ENCODE measurements around the gene COMMD7. TPM values are rescaled to one million over a fixed set of nuclear protein-coding genes. Genes with fewer than 3 reads are reported as not detected.

Gene COMMD7
- total RNA-seq, 1 experiment from 2014 or later: 13.2 TPM

DNA sequence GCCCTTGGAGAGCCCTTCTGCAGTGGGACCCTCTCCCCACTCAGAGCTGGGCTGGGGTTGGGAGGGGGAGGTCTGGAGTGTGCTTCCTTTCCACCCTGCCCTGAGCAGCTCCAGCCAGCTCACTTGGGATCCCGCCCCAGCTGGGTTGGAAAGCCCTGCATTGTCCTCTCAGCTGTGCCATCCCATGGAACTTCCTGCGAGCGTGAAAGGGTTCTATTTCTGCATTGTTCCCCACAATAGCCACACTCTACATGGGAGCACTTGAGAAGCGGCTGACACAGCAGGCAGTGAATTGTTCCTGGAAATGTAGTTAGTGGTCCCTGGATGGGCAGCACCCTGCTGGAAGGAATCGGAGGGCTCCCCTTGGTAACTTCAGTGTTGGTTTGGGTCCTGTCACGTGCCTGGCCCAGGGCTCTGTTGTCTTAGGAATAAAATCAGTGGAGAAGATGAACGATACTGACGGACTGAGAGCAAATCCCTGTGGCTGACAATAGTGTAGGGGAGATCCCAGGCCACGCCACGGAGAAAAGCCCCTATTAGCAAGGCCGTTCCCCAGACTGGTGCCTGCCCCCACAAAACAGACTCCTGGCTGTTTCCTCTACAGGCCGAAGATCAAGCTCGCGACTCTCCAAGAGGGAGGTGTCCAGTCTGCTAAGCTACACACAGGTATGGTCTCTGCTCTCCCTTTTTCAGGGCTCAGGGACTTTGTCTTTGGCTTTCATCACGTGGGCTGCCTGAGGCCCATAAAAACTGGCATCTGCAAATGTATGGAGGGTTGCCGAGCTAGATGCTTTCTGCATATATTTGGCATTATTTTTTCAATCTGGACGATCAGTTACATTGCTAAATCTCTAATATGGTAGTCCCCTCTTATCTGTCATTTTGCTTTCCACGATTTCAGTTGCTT, 37.7 kb upstream of the COMMD7 start:
- RAD21 ChIA-PET (ENCODE audit: low non-redundant PET in 1 of 2, low total read pairs in 2 of 2, uncharacterized antibody in 2 of 2, unreplicated experiment in 2 of 2): no interaction called here
- Histone ChIP-seq H2AFZ (ENCODE audit: low read depth, low read length, poor library complexity, severe bottlenecking) (no peak overlapping the region), H3K27ac (ENCODE audit: low read depth, low read length) (no peak overlapping the region), H3K9me2 (ENCODE audit: insufficient read depth) (no peaks in the 10 kb centered on the region), H3K4me3 (replicated peaks in 1 of 2; ENCODE audit: low read depth in 1 of 2, low read length in 2 of 2) (no peak overlapping the region), H3K27me3 (ENCODE audit: insufficient read depth, low read length) (no peaks in the 10 kb centered on the region), H3K4me1 (ENCODE audit: control insufficient read depth in 1 of 2, insufficient read depth in 2 of 2, low read length in 2 of 2) (peaks cover 13% of the 10 kb centered on the region in 2 experiments; a peak in 3 of 4 replicates), H3K9ac (ENCODE audit: low read length) (no peak overlapping the region), H3K79me2 (ENCODE audit: insufficient read depth, low read length) (peaks cover 35% of the 10 kb centered on the region), H3K9me3 (ENCODE audit: control insufficient read depth in 1 of 2, insufficient read depth in 1 of 2, low read depth in 1 of 2, low read length in 2 of 2) (no peaks in the 10 kb centered on the region), H4K20me1 (ENCODE audit: insufficient read depth) (no peaks in the 10 kb centered on the region), H3K36me3 (ENCODE audit: control insufficient read depth in 1 of 2, insufficient read depth in 2 of 2, low read length in 2 of 2) (peaks cover 22 to 30% of the 10 kb centered on the region in 2 experiments), H3K4me2 (ENCODE audit: low read length) (no peak overlapping the region)
- CTCF ChIA-PET: interaction anchor here (0.6 to 0.8 kb wide), 2 partner anchors 107 to 108 kb away, joined by 3 read pairs; partner anchors contain the start of gene C20orf203
- intact Hi-C loops (cut with micrococcal nuclease): no loop called here
- TF ChIP-seq ATF3 (IDR thresholded peaks at IDR 0.05) (no peak), EZH2 (IDR thresholded peaks at IDR 0.05) (no peak)
- TF ChIP-seq, protein P1, sequence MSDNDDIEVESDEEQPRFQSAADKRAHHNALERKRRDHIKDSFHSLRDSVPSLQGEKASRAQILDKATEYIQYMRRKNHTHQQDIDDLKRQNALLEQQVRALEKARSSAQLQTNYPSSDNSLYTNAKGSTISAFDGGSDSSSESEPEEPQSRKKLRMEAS (IDR thresholded peaks at IDR 0.05): no peak
- BruUV-seq (replicated peaks): no TSS peak
- POLR2A ChIA-PET: interaction anchor here (0.6 kb wide), 1 partner anchor 15 kb away, joined by 4 read pairs; no protein-coding TSS in a partner anchor
- no peak for DNase-seq (ENCODE audit: low read depth, low spot score)
- ATAC-seq: no peak

- Histone ChIP-seq H3K4me3 (replicated peaks in 1 of 2; ENCODE audit: low read depth in 1 of 2, low read length in 2 of 2) (no peak overlapping the region), H3K27ac (ENCODE audit: low read depth, low read length) (no peak overlapping the region), H3K27me3 (ENCODE audit: insufficient read depth, low read length) (no peaks in the 10 kb centered on the region), H3K36me3 (ENCODE audit: control insufficient read depth in 1 of 2, insufficient read depth in 2 of 2, low read length in 2 of 2) (peaks cover 20 to 30% of the 10 kb centered on the region in 2 experiments), H4K20me1 (ENCODE audit: insufficient read depth) (no peaks in the 10 kb centered on the region), H3K79me2 (ENCODE audit: insufficient read depth, low read length) (peaks cover 41% of the 10 kb centered on the region), H3K9ac (ENCODE audit: low read length) (no peak overlapping the region), H3K9me3 (ENCODE audit: control insufficient read depth in 1 of 2, insufficient read depth in 1 of 2, low read depth in 1 of 2, low read length in 2 of 2) (no peaks in the 10 kb centered on the region), H2AFZ (ENCODE audit: low read depth, low read length, poor library complexity, severe bottlenecking) (no peak overlapping the region), H3K4me1 (ENCODE audit: control insufficient read depth in 1 of 2, insufficient read depth in 2 of 2, low read length in 2 of 2) (peaks cover 13% of the 10 kb centered on the region in 2 experiments; a peak in 3 of 4 replicates), H3K9me2 (ENCODE audit: insufficient read depth) (no peaks in the 10 kb centered on the region), H3K4me2 (ENCODE audit: low read length) (no peak overlapping the region)
- ATAC-seq (no peak), DNase-seq (ENCODE audit: low read depth, low spot score) (no peak)
- intact Hi-C loops (cut with micrococcal nuclease): no loop called here
- CTCF ChIA-PET: interaction anchor here (0.6 kb wide), 1 partner anchor 106 kb away, joined by 3 read pairs; the partner anchor contains the start of gene C20orf203
- no TSS peak for BruUV-seq (replicated peaks)
- TF ChIP-seq SP1 (IDR thresholded peaks at IDR 0.05; ENCODE audit: low read depth) (no peak), CEBPB (IDR thresholded peaks at IDR 0.05; ENCODE audit: low read depth) (no peak), CBX3 (IDR thresholded peaks at IDR 0.05; ENCODE audit: low read depth) (no peak), ATF3 (IDR thresholded peaks at IDR 0.05) (no peak), EZH2phosphoT487 (IDR thresholded peaks at IDR 0.05; ENCODE audit: borderline replicate concordance) (no peak), POLR2AphosphoS5 (IDR thresholded peaks at IDR 0.05; ENCODE audit: low read depth, low read length) (no peak), JUND (IDR thresholded peaks at IDR 0.05) (no peak), FOSL1 (IDR thresholded peaks at IDR 0.05; ENCODE audit: low read depth) (no peak), RAD21 (IDR thresholded peaks at IDR 0.05; ENCODE audit: low read depth) (no peak)
- POLR2A ChIA-PET: interaction anchor here (0.6 kb wide), 1 partner anchor 14 kb away, joined by 4 read pairs; no protein-coding TSS in a partner anchor
- RAD21 ChIA-PET (ENCODE audit: low non-redundant PET in 1 of 2, low total read pairs in 2 of 2, uncharacterized antibody in 2 of 2, unreplicated experiment in 2 of 2): no interaction called here
Measured at GRCh38 chr20:32780278-32780677, 37.0 kb upstream of the COMMD7 start.

Measured in HCT116 (cell line).